DOHH2 (cell line): ENCODE data around the gene CRTC2.

Experiments used
- H3F3A ChIP-seq: fragments of 200-600 bp; sonication (generic), shearing (Covaris generic); 2 replicates; pipeline ENCODE4 v1.6.0; 2016; ENCODE audit warnings: antibody characterized with exemption, mild to moderate bottlenecking; ENCODE audit not compliant: control insufficient read depth, insufficient read depth
- H3K27ac ChIP-seq: fragments of 200-600 bp; sonication (generic); 2 replicates; pipeline ENCODE4 v1.5.1; 2014; ENCODE audit warnings: low read depth, mild to moderate bottlenecking, low read length, moderate library complexity
- H3K27me3 ChIP-seq: fragments of 200-600 bp; sonication (generic); 2 replicates; pipeline ENCODE4 v1.6.1; 2014; ENCODE audit warnings: mild to moderate bottlenecking, low read length, mixed read lengths; ENCODE audit not compliant: control insufficient read depth
- H3K36me3 ChIP-seq: fragments of 200-600 bp; sonication (generic); 2 replicates; pipeline ENCODE4 v1.6.1; 2014; ENCODE audit warnings: mild to moderate bottlenecking, low read length, moderate library complexity, mixed read lengths; ENCODE audit not compliant: control insufficient read depth
- H3K4me1 ChIP-seq: fragments of 200-600 bp; sonication (generic); 2 replicates; pipeline ENCODE4 v1.6.1; 2014; ENCODE audit warnings: mild to moderate bottlenecking, low read length, mixed read lengths; ENCODE audit not compliant: control insufficient read depth
- H3K4me2 ChIP-seq: fragments of 200-600 bp; sonication (generic); 2 replicates; pipeline ENCODE4 v1.6.0; 2014; ENCODE audit warnings: mild to moderate bottlenecking, low read length, moderate library complexity
- H3K4me3 ChIP-seq: fragments of 200-600 bp; sonication (generic); 2 replicates; pipeline ENCODE4 v1.5.1; 2014; ENCODE audit warnings: mild to moderate bottlenecking, low read length, mixed read lengths
- H3K79me2 ChIP-seq: fragments of 200-600 bp; sonication (generic); 2 replicates; pipeline ENCODE4 v1.6.1; 2014; ENCODE audit warnings: mild to moderate bottlenecking, low read length, mixed read lengths; ENCODE audit not compliant: control insufficient read depth
- H3K9me2 ChIP-seq: fragments of 200-600 bp; sonication (generic); replicated peaks from 2 replicates; pipeline ENCODE4 v1.6.1; 2014; ENCODE audit warnings: mild to moderate bottlenecking, low read length, mixed read lengths; ENCODE audit not compliant: control insufficient read depth
- H3K9me3 ChIP-seq: fragments of 200-600 bp; sonication (generic); 2 replicates; pipeline ENCODE4 v1.6.1; 2014; ENCODE audit warnings: antibody characterized with exemption, low read length, mixed read lengths; ENCODE audit not compliant: control insufficient read depth, insufficient read depth
- H4K20me1 ChIP-seq: fragments of 200-600 bp; sonication (generic); 2 replicates; pipeline ENCODE4 v1.6.0; 2014; ENCODE audit warnings: low read depth, mild to moderate bottlenecking, antibody characterized with exemption, low read length, moderate library complexity; ENCODE audit not compliant: control insufficient read depth, insufficient read depth
- CTCF ChIP-seq: fragments of 200-600 bp; sonication (generic); IDR thresholded peaks from one replicate; pipeline ENCODE4 v1.5.1; 2014; ENCODE audit warnings: antibody characterized with exemption, mild to moderate bottlenecking, low read depth, low read length; ENCODE audit not compliant: poor library complexity, severe bottlenecking
- EZH2phosphoT487 ChIP-seq: fragments of 200-600 bp; sonication (generic); IDR thresholded peaks from 2 replicates; pipeline ENCODE4 v1.6.1; 2017; ENCODE audit warnings: borderline replicate concordance, mild to moderate bottlenecking, antibody characterized with exemption, low read length, moderate library complexity, mixed read lengths

Gene CRTC2

GRCh38 chr1:153956997-153957715 is 1.3 kb downstream of the CRTC2 start:
- Histone ChIP-seq H3K4me2 (peak overlapping the region; percentile 93), H3K9me3 (no peaks in the 10 kb centered on the region), H3K4me1 (peaks cover 52% of the 10 kb centered on the region), H3K27me3 (no peaks in the 10 kb centered on the region), H3K36me3 (peaks cover 80% of the 10 kb centered on the region), H3K79me2 (peaks cover 68% of the 10 kb centered on the region), H3K9me2 (no peaks in the 10 kb centered on the region), H3K4me3 (peak overlapping the region; percentile 95), H3F3A (peaks cover 3% of the 10 kb centered on the region; the same call in 1 of the 2 replicates), H3K27ac (peak overlapping the region; percentile 83), H4K20me1 (peaks cover 19% of the 10 kb centered on the region; the same call in 1 of the 2 replicates)
- TF ChIP-seq EZH2phosphoT487 (no peak), CTCF (no peak)

GRCh38 chr1:153954826-153955225 is 3.6 kb downstream of the CRTC2 start:
- Histone ChIP-seq H4K20me1 (peaks cover 19% of the 10 kb centered on the region; the same call in 1 of the 2 replicates), H3K27ac (no peak overlapping the region), H3K4me2 (no peak overlapping the region), H3K36me3 (peaks cover 82% of the 10 kb centered on the region), H3K4me3 (no peak overlapping the region), H3K4me1 (peaks cover 49% of the 10 kb centered on the region), H3K79me2 (peaks cover 67% of the 10 kb centered on the region), H3K9me3 (no peaks in the 10 kb centered on the region), H3F3A (peaks cover 3% of the 10 kb centered on the region), H3K9me2 (no peaks in the 10 kb centered on the region), H3K27me3 (no peaks in the 10 kb centered on the region)
- no peak for TF ChIP-seq EZH2phosphoT487
- TF ChIP-seq CTCF: no peak

GRCh38 chr1:153953859-153954365 is 4.5 kb downstream of the CRTC2 start:
- H3K27ac ChIP-seq: no peak overlapping the region
- no peaks in the 10 kb centered on the region for H3K9me2 ChIP-seq
- H3F3A ChIP-seq: peaks cover 4% of the 10 kb centered on the region
- H3K27me3 ChIP-seq: no peaks in the 10 kb centered on the region
- no peaks in the 10 kb centered on the region for H3K9me3 ChIP-seq
- H3K36me3 ChIP-seq: peaks cover 82% of the 10 kb centered on the region
- no peak for TF ChIP-seq CTCF
- TF ChIP-seq EZH2phosphoT487: no peak
- peaks cover 49% of the 10 kb centered on the region for H3K4me1 ChIP-seq
- H4K20me1 ChIP-seq: peaks cover 19% of the 10 kb centered on the region; the same call in 1 of the 2 replicates
- no peak overlapping the region for H3K4me3 ChIP-seq
- H3K4me2 ChIP-seq: no peak overlapping the region
- H3K79me2 ChIP-seq: peaks cover 67% of the 10 kb centered on the region
